Fibroblast of skin of abdomen (primary cell): ENCODE data around the gene SQSTM1.

Experiments
- DNase-seq: peaks from one replicate; pipeline ENCODE4 v3.0.0-alpha.2; 2013

Gene SQSTM1

GRCh38 chr5:179806250-179807048 lies 14.3 kb upstream of the SQSTM1 start, which contains the start of gene MGAT4B:
TSS of gene MGAT4B (minus strand) at chr5:179806866. CDS start at chr5:179806583, 283 bp downstream.
- DNase-seq = peak; percentile 73

GRCh38 chr5:179812135-179812825 lies 8.4 kb upstream of the SQSTM1 start:
- no peak for DNase-seq

DNA sequence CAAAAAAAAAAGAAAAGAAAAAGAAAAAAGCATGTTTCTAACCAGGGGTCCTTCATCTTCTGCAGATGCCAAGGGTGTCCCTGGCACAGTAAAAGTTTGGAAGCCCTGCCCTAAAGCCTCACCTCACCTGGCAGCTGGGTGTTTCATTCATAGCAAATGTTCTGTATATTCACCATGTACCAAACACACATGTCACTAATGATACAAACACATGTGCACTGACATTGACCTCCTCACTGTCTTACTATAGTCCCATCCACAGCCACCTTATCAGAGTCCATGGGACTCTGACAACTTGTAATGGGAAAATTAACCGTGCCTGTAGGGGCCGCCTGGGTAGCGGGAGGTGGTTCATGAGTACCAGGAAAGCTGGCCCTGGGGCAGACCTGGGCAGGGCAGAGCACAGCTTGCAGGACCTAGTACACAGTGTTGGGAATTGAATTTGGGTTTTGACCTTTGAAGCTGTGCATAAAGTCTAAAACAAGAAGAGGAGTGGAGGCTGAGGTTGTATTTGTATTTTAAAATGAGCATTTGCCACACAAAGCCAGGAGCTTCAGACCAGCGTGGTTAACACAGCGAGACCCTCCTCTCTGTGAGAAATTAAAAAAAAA lies 7.6 kb upstream of the SQSTM1 start:
- DNase-seq = no peak

GRCh38 chr5:179814090-179814489 lies 6.6 kb upstream of the SQSTM1 start:
- DNase-seq = no peak

DNA sequence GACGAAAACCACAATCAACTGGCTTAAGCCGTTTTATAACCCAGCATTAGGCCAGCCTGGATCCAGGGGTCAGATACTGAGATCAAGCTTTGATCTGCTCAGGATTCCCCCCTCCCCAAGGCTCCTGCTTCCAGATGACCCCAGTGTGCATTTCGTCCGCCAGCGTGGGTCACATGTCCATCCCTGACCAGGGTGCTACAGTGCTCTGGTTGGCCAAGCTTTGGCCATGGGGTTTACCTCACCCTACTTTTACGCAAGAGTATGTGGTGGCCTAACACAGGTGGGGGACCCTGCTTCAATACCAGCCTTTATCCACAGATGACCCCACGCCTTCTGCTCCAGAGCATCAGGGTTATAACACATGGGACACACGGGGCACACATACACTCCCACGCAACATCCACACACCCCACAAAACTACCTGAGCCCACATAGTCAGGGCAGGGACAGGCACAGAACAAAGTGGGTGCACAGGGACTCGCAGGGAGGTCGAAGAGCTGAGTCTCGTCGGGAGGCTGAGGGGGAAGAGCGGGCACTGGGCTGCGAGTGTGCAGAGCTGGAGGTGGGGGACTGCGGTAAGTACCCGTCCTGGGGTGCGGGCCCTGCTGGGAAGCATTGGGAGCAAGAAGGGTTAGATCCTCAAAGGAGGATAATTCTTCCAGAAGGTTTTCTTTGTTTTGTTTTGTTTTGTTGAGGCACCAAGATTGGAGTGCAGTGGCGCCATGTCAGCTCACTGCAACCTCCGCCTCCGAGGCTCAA lies 5.0 kb upstream of the SQSTM1 start:
- DNase-seq = no peak

DNA sequence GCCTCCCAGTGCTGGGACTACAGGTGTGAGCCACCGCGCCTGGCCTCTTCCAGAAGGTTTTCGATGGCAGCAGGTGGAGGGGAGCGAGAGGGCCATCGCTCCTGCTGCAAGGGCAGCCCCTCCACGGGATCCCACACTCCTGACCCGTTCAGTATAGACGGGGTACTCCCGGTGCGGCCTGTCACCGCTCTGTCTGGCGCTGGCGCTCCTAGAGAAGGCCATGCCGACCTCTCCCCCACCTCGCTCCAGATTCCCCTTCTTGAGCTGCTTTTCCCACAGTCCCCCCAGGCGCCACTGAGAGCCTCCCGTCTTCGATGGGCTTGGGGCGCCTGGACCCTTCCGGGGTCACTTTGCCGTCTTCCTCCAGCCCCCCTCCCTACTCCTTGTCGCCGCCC lies 4.3 kb upstream of the SQSTM1 start:
- DNase-seq = no peak

DNA sequence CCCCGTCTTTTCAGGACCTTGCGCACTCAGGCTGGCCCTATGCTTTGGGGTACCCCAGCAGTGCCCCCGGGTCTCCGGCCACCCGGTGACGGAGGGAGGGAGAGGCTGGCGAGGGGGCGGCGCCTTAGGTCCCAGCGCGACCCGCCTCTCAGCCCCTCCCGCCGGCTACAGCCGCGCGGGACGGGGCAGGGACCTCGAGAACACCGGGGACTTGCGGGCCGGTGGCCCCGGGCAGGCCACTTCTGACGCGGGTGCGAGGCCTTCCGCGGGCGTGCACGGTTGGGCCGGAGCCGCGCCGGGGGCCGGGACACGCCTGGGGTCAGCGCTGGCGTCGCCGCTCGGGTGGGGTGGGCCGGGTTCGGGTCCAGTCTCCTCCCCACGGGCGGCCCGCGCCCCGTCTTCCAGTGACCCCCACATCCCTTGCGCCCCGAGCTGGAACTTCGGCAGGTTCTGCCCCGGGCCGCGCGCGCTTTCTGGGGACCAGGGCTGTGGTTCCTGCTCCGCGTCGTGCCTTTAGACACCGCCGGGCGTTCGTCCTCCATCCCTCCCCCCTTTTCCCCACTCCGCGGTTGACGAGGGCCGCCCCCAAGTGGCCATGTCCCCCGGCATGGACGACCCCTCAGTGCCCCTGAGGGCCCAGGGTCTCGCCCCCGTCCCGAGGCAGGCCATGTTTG lies 3.8 kb upstream of the SQSTM1 start:
- DNase-seq = no peak

GRCh38 chr5:179817470-179817840 lies 3.2 kb upstream of the SQSTM1 start:
- DNase-seq = no peak

DNA sequence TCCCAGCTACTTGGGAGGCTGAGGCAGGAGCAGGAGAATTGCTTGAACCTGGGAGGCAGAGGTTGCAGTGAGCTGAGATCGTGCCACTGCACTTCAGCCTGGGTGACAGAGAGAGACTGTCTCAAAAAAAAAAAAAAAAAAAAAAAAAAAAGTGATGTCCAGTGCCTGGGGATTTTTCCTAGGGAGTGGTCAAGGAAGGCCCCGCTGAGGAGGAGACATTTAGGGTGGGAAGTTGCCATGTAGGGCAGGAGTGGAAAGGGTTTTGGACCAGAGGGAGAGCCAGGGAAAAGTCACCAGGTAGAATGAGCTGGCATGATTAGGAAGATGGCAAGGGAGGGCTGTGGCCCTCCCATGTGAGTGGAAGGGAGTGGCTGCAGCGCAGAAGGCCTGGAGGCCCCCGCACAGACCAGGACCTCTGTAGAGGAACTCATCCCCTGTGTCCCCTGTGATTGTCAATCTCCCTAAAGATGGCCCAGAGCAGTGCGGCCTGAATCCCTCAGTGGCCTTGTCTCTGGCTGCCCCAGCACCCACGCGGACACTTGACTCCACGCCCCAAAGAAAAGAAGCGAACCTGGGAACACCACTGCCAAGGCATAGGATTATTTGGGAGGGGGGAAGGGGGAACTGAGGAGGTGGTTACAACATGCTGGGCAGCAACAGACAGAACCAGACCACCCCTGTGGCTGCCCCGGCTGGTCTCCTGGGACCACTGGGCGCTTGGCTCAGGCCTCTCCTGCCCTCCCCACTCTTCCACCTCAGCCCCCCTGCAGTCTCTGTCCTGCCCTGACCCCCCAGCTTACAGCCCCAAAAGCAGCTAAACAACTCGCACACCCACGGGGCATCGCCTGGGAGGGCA lies 2.6 kb upstream of the SQSTM1 start:
- DNase-seq = no peak

DNA sequence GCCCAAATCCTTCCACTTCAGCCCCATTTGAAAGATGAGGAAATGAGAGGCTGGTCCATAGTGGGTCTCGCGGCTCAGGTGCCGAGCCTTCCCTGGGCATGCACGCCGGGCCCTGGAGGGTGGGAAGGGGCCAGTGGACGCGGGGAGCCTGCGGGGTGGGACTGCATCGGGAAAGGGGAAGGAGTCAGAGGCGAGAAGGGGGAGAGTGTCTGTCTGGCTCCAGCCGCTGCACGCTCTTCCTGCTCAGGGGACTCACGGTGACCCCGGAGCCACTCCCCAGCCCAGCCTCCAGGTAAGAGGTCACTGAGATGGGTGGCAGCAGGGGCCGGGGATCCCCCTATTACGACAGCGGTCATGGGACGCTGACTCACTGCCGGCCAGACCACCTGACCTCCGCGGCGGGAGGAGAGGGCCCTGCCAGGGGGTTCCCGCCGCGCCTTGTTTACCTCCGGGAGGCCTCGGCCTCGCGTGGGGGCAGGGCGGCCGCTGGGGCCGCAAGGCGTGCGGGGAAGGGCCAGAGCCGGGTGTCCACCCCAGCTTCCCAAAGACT lies 1.9 kb upstream of the SQSTM1 start:
- DNase-seq = peak; percentile 89

- DNase-seq = peak; percentile 44
Observed at GRCh38 chr5:179819296-179820126, 1.2 kb upstream of the SQSTM1 start.

DNA sequence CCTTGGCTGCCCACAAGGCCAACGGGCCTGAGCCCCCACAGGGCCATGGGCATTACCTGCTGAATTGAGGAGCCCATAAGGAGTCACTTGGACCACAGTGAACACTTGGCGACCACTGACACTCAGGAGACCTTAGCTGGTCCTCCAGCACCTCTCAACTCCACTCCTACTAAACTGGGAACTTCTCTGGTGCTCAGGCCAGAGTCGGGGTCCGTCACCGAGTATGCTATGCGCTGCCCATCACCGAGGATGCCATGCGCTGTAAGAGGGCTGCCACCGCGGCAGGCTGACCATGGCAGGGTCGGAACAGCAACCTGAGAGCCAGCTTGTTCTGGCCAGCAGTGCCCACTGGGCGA lies 600 bp upstream of the SQSTM1 start:
- DNase-seq = no peak

- DNase-seq = peak; percentile 90
Observed at GRCh38 chr5:179821298-179822058, 773 bp downstream of the SQSTM1 start.

- no peak for DNase-seq
Observed at GRCh38 chr5:179822059-179822432, 1.3 kb downstream of the SQSTM1 start.

- DNase-seq = no peak
Observed at GRCh38 chr5:179822444-179822990, 1.8 kb downstream of the SQSTM1 start.

- DNase-seq = no peak
Observed at GRCh38 chr5:179823937-179824744, 3.4 kb downstream of the SQSTM1 start.

DNA sequence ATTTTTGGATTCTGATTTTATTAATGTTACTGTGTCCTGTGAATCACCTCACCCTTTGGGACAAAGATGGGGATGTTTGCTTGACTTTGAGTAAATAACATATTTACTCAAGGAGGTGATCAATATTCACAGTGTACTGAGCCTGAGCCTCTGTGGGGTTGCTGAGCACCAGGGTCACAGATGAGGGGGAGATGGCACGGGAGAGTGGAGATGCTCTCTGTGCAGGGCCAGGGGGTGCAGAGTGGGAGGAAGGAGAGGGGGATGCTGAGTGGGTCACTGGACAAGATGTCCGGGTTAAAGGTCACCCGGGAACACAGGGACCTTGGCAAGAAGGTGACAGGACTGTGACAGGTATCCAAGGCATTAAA lies 4.0 kb downstream of the SQSTM1 start:
- DNase-seq = no peak

DNA sequence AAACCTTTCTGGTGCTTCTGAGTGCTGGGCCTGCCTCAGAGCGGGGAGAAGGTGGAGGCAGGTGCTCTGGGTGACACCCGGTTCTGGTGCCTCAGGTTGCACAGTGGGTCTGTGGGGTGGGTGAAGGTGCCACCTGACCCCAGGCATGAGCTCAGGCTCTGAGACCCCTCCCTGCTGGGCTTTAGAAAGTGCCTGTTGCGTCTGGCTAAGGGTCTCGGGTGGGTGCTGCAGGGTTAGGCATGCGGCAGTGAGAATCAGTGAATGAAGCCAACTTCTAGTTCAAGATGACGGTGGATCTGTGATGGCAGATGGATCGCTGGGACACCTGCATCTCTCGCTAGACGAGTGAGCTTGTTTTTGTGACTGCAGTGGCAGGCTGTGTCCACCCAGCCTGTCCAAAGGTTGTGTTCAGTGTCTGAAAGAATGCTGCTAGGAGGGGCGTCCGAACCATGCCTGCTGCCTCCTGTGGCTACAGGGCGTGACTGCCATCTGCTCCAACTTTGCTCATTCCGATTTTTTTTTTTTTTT lies 5.0 kb downstream of the SQSTM1 start:
- DNase-seq = no peak
